A673 (cell line): ENCODE results near the gene CDH23.

Experiments
- CTCF ChIP-seq: fragments of 300-800, 200-600 bp; sonication (generic); conservative IDR thresholded peaks from 2 replicates; pipeline ENCODE4 v1.5.1; 2017; ENCODE audit warnings: low read depth, mild to moderate bottlenecking, antibody characterized with exemption, low read length, moderate library complexity, mixed read lengths
- EZH2 ChIP-seq: fragments of 200-600 bp; sonication (generic); IDR thresholded peaks from 2 replicates; pipeline ENCODE4 v1.6.1; 2017; ENCODE audit warnings: borderline replicate concordance, low read depth, mild to moderate bottlenecking, mixed read lengths, antibody characterized with exemption, low read length; ENCODE audit not compliant: poor library complexity, severe bottlenecking

GRCh38 chr10:71807557-71808510, 411.1 kb downstream of the CDH23 start:
- TF ChIP-seq CTCF (no peak), EZH2 (no peak)
